A549 (cell line): ENCODE measurements around the gene TMEM115. TPM values are rescaled to one million over a fixed set of nuclear protein-coding genes. Genes with fewer than 3 reads are reported as not detected.

Experiments
- ATAC-seq, 2 experiments: fragments of 200-7000 bp in 1 of 2; fragments of >200 bp in 1 of 2; cut with Nextera tagmentation in 1 of 2; cut with Tn5 transposase in 1 of 2; 3 replicates each; pipeline versions ENCODE4 v1.8.0 to v1.9.1; 2018 to 2020; ENCODE audit warnings: mild to moderate bottlenecking in 1 of 2, moderate library complexity in 1 of 2
- CTCF ChIA-PET: fragments of 300-600 bp; sonication (Branson Sonifier 250); formaldehyde crosslinking; extraction: SDS; loops from one replicate; lab custom pipeline; 2021; ENCODE audit warnings: antibody characterized with exemption, inconsistent platforms; lab: Yijun Ruan, JAX
- POLR2A ChIA-PET: fragments of 350-600 bp; formaldehyde crosslinking; extraction: SDS; loops from one replicate; lab custom pipeline; 2021; ENCODE audit warnings: antibody characterized with exemption, inconsistent platforms; lab: Yijun Ruan, JAX
- DNase-seq, 2 experiments: peaks; one replicate each; pipeline versions ENCODE4 v3.0.0 to v3.0.0-alpha.2; 2011 to 2016; ENCODE audit warnings: low read depth in 1 of 2, low spot score in 1 of 2
- FAIRE-seq: peaks from 2 replicates; lab custom pipeline; 2011; peaks lifted over from hg19 to GRCh38; lab: Jason Lieb, UNC
- H3K27ac ChIP-seq, 2 experiments: fragments of >200 bp; sonication (Bioruptor Twin); formaldehyde crosslinking; 3 replicates each; pipeline ENCODE4 v1.5.1; 2016 to 2017
- H3K4me1 ChIP-seq: fragments of >200 bp; sonication (Bioruptor Twin); formaldehyde crosslinking; 3 replicates; pipeline ENCODE4 v1.6.1; 2016
- H3K4me2 ChIP-seq: fragments of >200 bp; sonication (Bioruptor Twin); formaldehyde crosslinking; 3 replicates; pipeline ENCODE4 v1.6.1; 2016
- H3K4me3 ChIP-seq: fragments of >200 bp; sonication (Bioruptor Twin); formaldehyde crosslinking; 3 replicates; pipeline ENCODE4 v1.5.1; 2016
- H3K9me3 ChIP-seq: fragments of >200 bp; sonication (Bioruptor Twin); formaldehyde crosslinking; 3 replicates; pipeline ENCODE4 v1.6.1; 2016
- EP300 ChIP-seq, 2 experiments: fragments of >200 bp; sonication (Bioruptor Twin); formaldehyde crosslinking; IDR thresholded peaks; 2 replicates in 1 of 2; 3 replicates in 1 of 2; pipeline ENCODE4 v1.6.1; 2016 to 2017
- ESRRA ChIP-seq: fragments of 150-350 bp; IDR thresholded peaks from 2 replicates; pipeline ENCODE4 v1.6.1; 2014; ENCODE audit warnings: mild to moderate bottlenecking, low read length, borderline replicate concordance
- FOSL2 ChIP-seq, 2 experiments: fragments of 450-650 bp in 1 of 2; fragments of >200 bp in 1 of 2; sonication (Bioruptor Twin) in 1 of 2; formaldehyde crosslinking; IDR thresholded peaks; 2 replicates each; pipeline versions ENCODE4 v1.5.0 to v1.6.1; 2016 to 2020; ENCODE audit warnings: mild to moderate bottlenecking in 1 of 2, moderate library complexity in 1 of 2
- FOXS1 ChIP-seq: fragments of 250-450 bp; sonication (Bioruptor Pico); IDR thresholded peaks from 2 replicates; pipeline ENCODE4 v1.5.0; 2020; ENCODE audit warnings: mild to moderate bottlenecking, moderate library complexity
- HDAC2 ChIP-seq: fragments of 200-600 bp; sonication (generic); IDR thresholded peaks from 2 replicates; pipeline ENCODE4 v1.6.1; 2016
- HEYL ChIP-seq: fragments of 250-450 bp; sonication (Bioruptor Pico); IDR thresholded peaks from 2 replicates; pipeline ENCODE4 v1.8.0; 2021; ENCODE audit warnings: mild to moderate bottlenecking, moderate library complexity
- HOXA7 ChIP-seq: fragments of 250-450 bp; sonication (Bioruptor Pico); IDR thresholded peaks from 2 replicates; pipeline ENCODE4 v1.5.0; 2020; ENCODE audit warnings: mild to moderate bottlenecking, moderate library complexity
- MAFK ChIP-seq: fragments of 450-650 bp; IDR thresholded peaks from 2 replicates; pipeline ENCODE4 v1.6.1; 2014; ENCODE audit not compliant: partially characterized antibody
- MAZ ChIP-seq: fragments of 150-350 bp; IDR thresholded peaks from 2 replicates; pipeline ENCODE4 v1.6.1; 2014; ENCODE audit warnings: antibody characterized with exemption, low read depth, low read length, borderline replicate concordance
- POLR2A ChIP-seq: IDR thresholded peaks from 2 replicates; pipeline ENCODE4 v1.6.1; 2012; ENCODE audit warnings: mild to moderate bottlenecking, low read length
- POLR2AphosphoS2 ChIP-seq: conservative IDR thresholded peaks from 2 replicates; pipeline ENCODE4 v1.6.1; 2012; ENCODE audit warnings: low read length, improper control_type of control experiment, inconsistent platforms
- RCOR1 ChIP-seq: fragments of 150-350 bp; IDR thresholded peaks from 2 replicates; pipeline ENCODE4 v1.6.1; 2014; ENCODE audit warnings: antibody characterized with exemption, low read length, low read depth
- SREBF2 ChIP-seq: fragments of 450-650 bp; IDR thresholded peaks from 2 replicates; pipeline ENCODE4 v1.6.1; 2014; ENCODE audit warnings: mild to moderate bottlenecking, moderate library complexity
- TP53 ChIP-seq: fragments of 250-450 bp; sonication (Bioruptor Pico); IDR thresholded peaks from 2 replicates; pipeline ENCODE4 v1.5.0; 2021; ENCODE audit warnings: mild to moderate bottlenecking, moderate library complexity
- ZC3H11A ChIP-seq: fragments of 450-650 bp; IDR thresholded peaks from 2 replicates; pipeline ENCODE4 v1.6.1; 2014; ENCODE audit warnings: antibody characterized with exemption, mild to moderate bottlenecking
- WGBS: methylation state at CpG from one replicate; pipeline ENCODE4 v1.1.6; 2017; ENCODE audit errors: missing lambda C conversion rate; 5-methylcytosine and 5-hydroxymethylcytosine counted together
- polyA plus RNA-seq, 4 experiments: library from polyadenylated mRNA; depleted of rRNA in 3 of 4; stranded (reverse); fragments of >200 nt; fragmentation: RNase III in 1 of 4; extraction: RNeasy Plus Mini Kit Qiagen cat#74134 plus additional on column Dnase treatment in 1 of 4; gene quantifications; 2 replicates in 3 of 4; 3 replicates in 1 of 4; pipeline ENCODE4 v1.2.3, GENCODE V29; 2011 to 2017
- TF ChIP-seq, protein P1 (sequence below): fragments of 200-600 bp; sonication (generic); IDR thresholded peaks from 2 replicates; pipeline ENCODE4 v1.6.1; 2016; ENCODE audit warnings: antibody characterized with exemption, mild to moderate bottlenecking, moderate library complexity

TMEM115 gene
- polyA plus RNA-seq, 2 of the 4 experiments (the other 2 are of a cell fraction) = 17.4 to 26.8 TPM

DNA sequence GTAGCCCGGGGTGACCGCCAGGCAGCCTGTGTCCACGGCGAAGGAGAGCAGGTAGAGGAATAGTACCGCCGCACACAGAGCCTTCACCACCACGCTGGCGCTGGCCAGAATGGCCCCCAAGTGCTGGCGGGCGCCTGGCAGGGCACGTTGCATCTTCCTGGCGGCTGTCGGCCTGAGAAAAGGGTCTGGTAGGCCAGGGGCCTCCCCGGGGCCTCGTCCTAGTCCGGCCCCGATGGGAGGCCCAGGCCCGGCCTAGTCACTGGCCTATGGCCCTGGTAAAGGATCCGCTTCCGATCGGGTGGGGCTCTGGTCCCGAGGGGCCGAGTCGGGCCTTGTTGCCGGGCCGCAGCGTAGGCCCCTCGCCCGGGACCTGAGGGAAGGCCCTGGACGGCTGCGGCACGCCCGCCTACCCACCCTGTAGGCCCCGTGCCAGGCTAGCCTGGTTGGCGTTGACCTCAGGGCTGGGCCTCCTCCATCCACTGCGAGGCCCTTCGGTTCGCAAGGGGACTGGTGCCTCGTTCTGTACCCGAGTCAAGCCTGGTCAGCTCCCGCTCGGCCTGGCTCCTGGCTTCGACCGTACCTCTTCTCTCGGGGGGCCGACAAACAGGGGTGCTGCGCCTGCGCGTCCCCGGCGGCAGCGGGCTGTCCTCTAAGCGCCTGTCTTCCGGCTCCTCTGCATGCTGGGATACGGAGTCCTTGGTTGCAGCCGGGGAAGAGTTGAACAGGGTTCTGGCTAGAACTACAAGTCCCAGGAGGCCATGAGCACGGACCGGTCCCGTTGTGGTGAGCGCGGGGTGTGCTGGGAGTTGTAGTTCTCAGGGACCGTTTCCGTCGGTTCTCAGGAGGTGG is at the start of gene TMEM115 (continued):
- TF ChIP-seq HDAC2 (no peak), SREBF2 (no peak), POLR2A (peak; percentile 50; the same call in 1 of the 2 replicates), TP53 (CRISPR knock-in tag) (no peak), HOXA7 (CRISPR knock-in tag) (no peak)
- TF ChIP-seq, all 56 proteins: peak for 5

DNA sequence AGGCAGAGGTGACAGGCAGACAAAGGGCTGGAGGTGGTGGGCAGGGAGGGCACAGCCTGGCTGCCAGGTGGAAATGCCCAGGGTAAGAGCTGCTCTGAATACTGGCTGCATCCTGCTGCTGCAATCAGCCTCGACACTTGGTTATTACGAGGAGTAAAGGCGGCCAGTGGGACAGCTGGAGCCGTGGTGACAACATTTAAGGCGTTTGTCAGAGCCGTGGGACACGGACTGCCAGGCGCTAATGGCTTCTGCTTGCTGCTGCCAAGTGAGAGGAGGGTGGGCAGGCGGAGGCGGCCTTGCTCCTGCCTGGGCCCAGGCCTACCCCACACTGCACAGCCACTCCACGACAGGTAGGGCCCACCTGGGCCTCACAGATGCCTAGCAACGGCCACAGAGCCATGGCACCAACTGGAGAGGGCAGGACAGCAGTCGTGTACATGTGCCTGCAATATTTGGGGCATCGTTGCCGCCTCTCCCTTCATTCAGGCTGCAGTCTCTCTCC is 49.2 kb upstream of the TMEM115 start:
- ChIA-PET CTCF (no interaction called here), POLR2A (no interaction called here)
- H3K4me3 ChIP-seq = no peak overlapping the region
- H3K4me1 ChIP-seq = no peaks in the 10 kb centered on the region
- WGBS = 12% methylated on average over 6 of the region's 15 CpGs
- no peak overlapping the region for H3K4me2 ChIP-seq
- H3K27ac ChIP-seq = no peak overlapping the region
- no peak for DNase-seq
- FAIRE-seq = no peak
- ATAC-seq = no peak
- TF ChIP-seq HOXA7 (CRISPR knock-in tag) (no peak), POLR2A (no peak), HEYL (CRISPR knock-in tag) (no peak), HDAC2 (no peak), POLR2AphosphoS2 (no peak), FOSL2 (IDR thresholded peaks at IDR 0.05) (no peak), FOSL2 (CRISPR knock-in tag; IDR thresholded peaks at IDR 0.05) (no peak), MAZ (no peak)
- TF ChIP-seq, all 56 proteins: peak for 0
- H3K9me3 ChIP-seq = no peaks in the 10 kb centered on the region

DNA sequence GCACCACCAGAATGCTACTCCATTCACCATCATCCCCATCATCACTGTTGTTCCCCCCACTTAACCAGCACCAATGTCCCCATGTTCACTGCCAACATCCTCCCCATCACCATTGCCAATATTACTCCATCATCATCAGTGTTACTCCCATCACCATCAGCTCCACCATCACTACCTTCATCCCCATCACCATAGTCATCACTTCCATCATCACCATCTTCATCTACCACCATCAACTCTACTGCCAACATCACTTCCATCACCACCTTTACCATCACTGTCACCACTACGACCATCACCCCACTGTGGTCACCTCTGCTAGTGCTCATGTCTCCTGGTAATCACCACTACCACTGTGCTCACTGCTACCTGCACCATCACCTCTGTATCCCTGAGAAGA is 47.2 kb upstream of the TMEM115 start:
- ATAC-seq (no peak), FAIRE-seq (no peak), DNase-seq (no peak)
- Histone ChIP-seq H3K4me3 (no peak overlapping the region), H3K27ac (no peak overlapping the region), H3K9me3 (no peaks in the 10 kb centered on the region), H3K4me2 (no peak overlapping the region), H3K4me1 (no peaks in the 10 kb centered on the region)
- TF ChIP-seq EP300 (IDR thresholded peaks at IDR 0.05) (no peak), MAZ (no peak)
- ChIA-PET CTCF (no interaction called here), POLR2A (no interaction called here)
- WGBS = 7% methylated on average over 1 of the region's 1 CpG

DNA sequence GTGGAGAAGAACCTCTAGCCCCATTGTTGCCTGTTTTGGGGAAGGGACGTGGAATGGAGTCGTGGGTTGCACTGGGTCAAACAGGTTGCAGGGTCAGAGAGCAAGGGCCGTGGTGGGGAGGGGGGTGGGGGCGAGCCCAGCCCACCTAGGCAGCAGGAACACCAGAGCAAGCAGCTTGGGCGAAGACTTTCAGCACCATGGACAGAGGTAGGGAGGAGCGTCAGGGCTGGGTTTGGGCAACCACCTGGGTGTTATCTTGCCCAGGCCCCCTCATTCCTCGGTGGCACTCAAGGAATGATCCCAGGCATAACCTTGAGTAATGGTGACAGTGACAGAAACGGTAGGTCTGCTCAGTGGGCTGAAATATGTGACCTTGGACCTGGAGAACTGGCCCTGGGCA is 45.9 kb upstream of the TMEM115 start:
- H3K4me3 ChIP-seq = no peak overlapping the region
- ATAC-seq = no peak
- CTCF ChIA-PET = no interaction called here
- H3K4me1 ChIP-seq = no peaks in the 10 kb centered on the region
- no peak for FAIRE-seq
- POLR2A ChIA-PET = no interaction called here
- no peak overlapping the region for H3K27ac ChIP-seq
- H3K4me2 ChIP-seq = no peak overlapping the region
- H3K9me3 ChIP-seq = no peaks in the 10 kb centered on the region
- 21% methylated on average over 6 of the region's 8 CpGs for WGBS
- no peak for DNase-seq
- TF ChIP-seq ZC3H11A = no peak
- TF ChIP-seq, protein P1, sequence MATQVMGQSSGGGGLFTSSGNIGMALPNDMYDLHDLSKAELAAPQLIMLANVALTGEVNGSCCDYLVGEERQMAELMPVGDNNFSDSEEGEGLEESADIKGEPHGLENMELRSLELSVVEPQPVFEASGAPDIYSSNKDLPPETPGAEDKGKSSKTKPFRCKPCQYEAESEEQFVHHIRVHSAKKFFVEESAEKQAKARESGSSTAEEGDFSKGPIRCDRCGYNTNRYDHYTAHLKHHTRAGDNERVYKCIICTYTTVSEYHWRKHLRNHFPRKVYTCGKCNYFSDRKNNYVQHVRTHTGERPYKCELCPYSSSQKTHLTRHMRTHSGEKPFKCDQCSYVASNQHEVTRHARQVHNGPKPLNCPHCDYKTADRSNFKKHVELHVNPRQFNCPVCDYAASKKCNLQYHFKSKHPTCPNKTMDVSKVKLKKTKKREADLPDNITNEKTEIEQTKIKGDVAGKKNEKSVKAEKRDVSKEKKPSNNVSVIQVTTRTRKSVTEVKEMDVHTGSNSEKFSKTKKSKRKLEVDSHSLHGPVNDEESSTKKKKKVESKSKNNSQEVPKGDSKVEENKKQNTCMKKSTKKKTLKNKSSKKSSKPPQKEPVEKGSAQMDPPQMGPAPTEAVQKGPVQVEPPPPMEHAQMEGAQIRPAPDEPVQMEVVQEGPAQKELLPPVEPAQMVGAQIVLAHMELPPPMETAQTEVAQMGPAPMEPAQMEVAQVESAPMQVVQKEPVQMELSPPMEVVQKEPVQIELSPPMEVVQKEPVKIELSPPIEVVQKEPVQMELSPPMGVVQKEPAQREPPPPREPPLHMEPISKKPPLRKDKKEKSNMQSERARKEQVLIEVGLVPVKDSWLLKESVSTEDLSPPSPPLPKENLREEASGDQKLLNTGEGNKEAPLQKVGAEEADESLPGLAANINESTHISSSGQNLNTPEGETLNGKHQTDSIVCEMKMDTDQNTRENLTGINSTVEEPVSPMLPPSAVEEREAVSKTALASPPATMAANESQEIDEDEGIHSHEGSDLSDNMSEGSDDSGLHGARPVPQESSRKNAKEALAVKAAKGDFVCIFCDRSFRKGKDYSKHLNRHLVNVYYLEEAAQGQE = peak; percentile 91
- TF ChIP-seq MAFK = no peak
- TF ChIP-seq RCOR1 = no peak
- TF ChIP-seq FOXS1 (CRISPR knock-in tag) = no peak
- TF ChIP-seq ESRRA = no peak
